HG02870 (cell line): ENCODE data around the gene PARP1.

Source experiments
- ATAC-seq: cut with Tn5 transposase; IDR thresholded peaks from one replicate; pipeline ENCODE4 v1.9.1; 2021; ENCODE audit warnings: mild to moderate bottlenecking, moderate library complexity; ENCODE audit not compliant: unreplicated experiment

PARP1 gene

GRCh38 chr1:226408285-226409184 lies 642 bp upstream of the PARP1 start:
- ATAC-seq, result no peak

GRCh38 chr1:226407199-226407496 lies 745 bp downstream of the PARP1 start:
- ATAC-seq, result no peak

- ATAC-seq, result no peak
Measured at GRCh38 chr1:226406401-226406881, 1.5 kb downstream of the PARP1 start.

- no peak for ATAC-seq
Measured at GRCh38 chr1:226405411-226405988, 2.4 kb downstream of the PARP1 start.

- no peak for ATAC-seq
Measured at GRCh38 chr1:226404904-226405222, 3.0 kb downstream of the PARP1 start.

- ATAC-seq, result no peak
Measured at GRCh38 chr1:226404063-226404903, 3.6 kb downstream of the PARP1 start.

GRCh38 chr1:226403201-226404034 lies 4.5 kb downstream of the PARP1 start:
- no peak for ATAC-seq

GRCh38 chr1:226402739-226403165 lies 5.1 kb downstream of the PARP1 start:
- ATAC-seq, result no peak

- ATAC-seq, result no peak
Measured at GRCh38 chr1:226401355-226402303, 6.3 kb downstream of the PARP1 start.

- ATAC-seq, result no peak
Measured at GRCh38 chr1:226400519-226401354, 7.2 kb downstream of the PARP1 start.

- ATAC-seq, result no peak
Measured at GRCh38 chr1:226397955-226398636, 9.8 kb downstream of the PARP1 start.

GRCh38 chr1:226397011-226397926 lies 10.6 kb downstream of the PARP1 start:
- ATAC-seq, result no peak

- no peak for ATAC-seq
Measured at GRCh38 chr1:226395753-226396152, 12.1 kb downstream of the PARP1 start.

GRCh38 chr1:226394462-226394861 lies 13.4 kb downstream of the PARP1 start:
- no peak for ATAC-seq

- no peak for ATAC-seq
Measured at GRCh38 chr1:226390681-226391080, 17.2 kb downstream of the PARP1 start.

- no peak for ATAC-seq
Measured at GRCh38 chr1:226388131-226388530, 19.8 kb downstream of the PARP1 start.

- no peak for ATAC-seq
Measured at GRCh38 chr1:226384717-226385116, 23.2 kb downstream of the PARP1 start.
